Breast epithelium (tissue), 4 donors: ENCODE measurements around the gene SLC66A1. TPM values are rescaled to one million over a fixed set of nuclear protein-coding genes. Genes with fewer than 3 reads are reported as not detected.

Experiments
- DNase-seq, 2 donors: peaks; one replicate each; pipeline ENCODE4 v3.0.0-alpha.2; 2019; ENCODE audit warnings: low spot score in 2 of 2
- H3K27ac ChIP-seq, 2 donors: fragments of 200-600 bp; sonication (generic) in 1 of 2; one replicate each; pipeline ENCODE4 v1.5.1; 2016 to 2019; ENCODE audit warnings: mild to moderate bottlenecking in 1 of 2
- H3K27me3 ChIP-seq, 2 donors: fragments of 200-600 bp; sonication (generic) in 1 of 2; one replicate each; pipeline versions ENCODE4 v1.5.1 to v1.6.0; 2017 to 2019; ENCODE audit warnings: control low read depth in 1 of 2, mild to moderate bottlenecking in 1 of 2
- H3K36me3 ChIP-seq: fragments of 200-600 bp; one replicate; pipeline ENCODE4 v1.5.1; 2019
- H3K4me1 ChIP-seq, 2 donors: fragments of 200-600 bp; sonication (generic); one replicate each; pipeline ENCODE4 v1.5.1; 2016 to 2019; ENCODE audit warnings: control low read depth in 1 of 2
- H3K4me3 ChIP-seq, 3 donors: fragments of 200-600 bp; sonication (generic); 1 replicate in 2 of 3; 2 replicates in 1 of 3; pipeline ENCODE4 v1.5.1; 2016 to 2019; ENCODE audit warnings: mild to moderate bottlenecking in 3 of 3, moderate library complexity in 2 of 3
- H3K9me3 ChIP-seq, 2 donors: fragments of 200-600 bp; sonication (generic) in 1 of 2; one replicate each; pipeline ENCODE4 v1.5.1; 2016 to 2019; ENCODE audit warnings: control low read depth in 1 of 2
- CTCF ChIP-seq, 3 donors: fragments of 450-650 bp; IDR thresholded peaks; one replicate each; pipeline ENCODE4 v1.5.1; 2016 to 2017; ENCODE audit warnings: antibody characterized with exemption in 3 of 3, mild to moderate bottlenecking in 3 of 3, moderate library complexity in 3 of 3
- POLR2A ChIP-seq: fragments of 450-650 bp; IDR thresholded peaks from one replicate; pipeline ENCODE4 v1.6.1; 2016; ENCODE audit warnings: antibody characterized with exemption, mild to moderate bottlenecking, moderate library complexity
- POLR2AphosphoS5 ChIP-seq, 3 donors: sonication (generic); formaldehyde crosslinking; IDR thresholded peaks; one replicate each; pipeline ENCODE4 v1.6.1; 2017; ENCODE audit warnings: antibody characterized with exemption in 3 of 3
- intact Hi-C: fragments of 100-400 bp; cut with DNase I; formaldehyde crosslinking; loops from one replicate; pipeline ENCODE4 v1.15.1; 2023; ENCODE audit warnings: low total_unique reads
- total RNA-seq, 3 donors: library from RNA; depleted of rRNA; stranded (reverse); fragments of >200 nt; gene quantifications; one replicate each; pipeline ENCODE4 v1.1.0, GENCODE V29; 2016

Gene SLC66A1
- total RNA-seq, 3 donors from 2014 or later: 6.2 to 13.9 (median 13.1) TPM

- H3K4me3 ChIP-seq: no peak overlapping the region
- H3K27me3 ChIP-seq: no peaks in the 10 kb centered on the region
- H3K4me1 ChIP-seq: peaks cover 4% of the 10 kb centered on the region in 2 donors
- intact Hi-C loops: no loop called here
- DNase-seq: no peak
- H3K27ac ChIP-seq: no peak overlapping the region
- H3K36me3 ChIP-seq: peaks cover 8% of the 10 kb centered on the region
- H3K9me3 ChIP-seq: no peaks in the 10 kb centered on the region
- TF ChIP-seq CTCF (IDR thresholded peaks at IDR 0.05) (no peak), POLR2A (no peak)
Measured at GRCh38 chr1:19305880-19306279, 6.2 kb upstream of the SLC66A1 start.

GRCh38 chr1:19306941-19307340, 5.2 kb upstream of the SLC66A1 start:
- no peak for TF ChIP-seq CTCF (IDR thresholded peaks at IDR 0.05)
- no peak for TF ChIP-seq POLR2A
- no peak for TF ChIP-seq POLR2AphosphoS5 (IDR thresholded peaks at IDR 0.05)
- Histone ChIP-seq H3K27me3 (no peaks in the 10 kb centered on the region), H3K36me3 (peaks cover 8% of the 10 kb centered on the region), H3K4me3 (no peak overlapping the region), H3K27ac (no peak overlapping the region), H3K4me1 (peaks cover 5 to 6% of the 10 kb centered on the region in 2 donors), H3K9me3 (no peaks in the 10 kb centered on the region)
- intact Hi-C loops: no loop called here
- DNase-seq: no peak

- H3K9me3 ChIP-seq: no peaks in the 10 kb centered on the region
- intact Hi-C loops: no loop called here
- peaks cover 8% of the 10 kb centered on the region for H3K36me3 ChIP-seq
- H3K27me3 ChIP-seq: no peaks in the 10 kb centered on the region
- H3K4me3 ChIP-seq: no peak overlapping the region
- no peak overlapping the region for H3K27ac ChIP-seq
- peaks cover 5 to 6% of the 10 kb centered on the region in 2 donors for H3K4me1 ChIP-seq
- no peak for TF ChIP-seq POLR2AphosphoS5 (IDR thresholded peaks at IDR 0.05)
- TF ChIP-seq CTCF (IDR thresholded peaks at IDR 0.05): no peak
- TF ChIP-seq POLR2A: no peak
- no peak for DNase-seq
Measured at GRCh38 chr1:19307794-19308508, 4.2 kb upstream of the SLC66A1 start.

GRCh38 chr1:19308509-19308907, 3.6 kb upstream of the SLC66A1 start:
- no peak for DNase-seq
- no peaks in the 10 kb centered on the region for H3K9me3 ChIP-seq
- H3K27me3 ChIP-seq: no peaks in the 10 kb centered on the region
- intact Hi-C loops: no loop called here
- H3K4me1 ChIP-seq: peaks cover 5 to 6% of the 10 kb centered on the region in 2 donors
- no peak overlapping the region for H3K4me3 ChIP-seq
- no peak overlapping the region for H3K27ac ChIP-seq
- peaks cover 8% of the 10 kb centered on the region for H3K36me3 ChIP-seq
- TF ChIP-seq CTCF (IDR thresholded peaks at IDR 0.05) (no peak), POLR2A (no peak), POLR2AphosphoS5 (IDR thresholded peaks at IDR 0.05) (no peak)

- no peak for DNase-seq
- Histone ChIP-seq H3K27me3 (no peaks in the 10 kb centered on the region), H3K27ac (no peak overlapping the region), H3K4me3 (no peak overlapping the region), H3K36me3 (peaks cover 4% of the 10 kb centered on the region), H3K4me1 (peaks cover 5 to 6% of the 10 kb centered on the region in 2 donors), H3K9me3 (no peaks in the 10 kb centered on the region)
- TF ChIP-seq POLR2AphosphoS5 (IDR thresholded peaks at IDR 0.05) (no peak), POLR2A (no peak), CTCF (IDR thresholded peaks at IDR 0.05) (no peak)
- intact Hi-C loops: no loop called here
Measured at GRCh38 chr1:19309123-19309813, 2.9 kb upstream of the SLC66A1 start.
